ENCODE results near the gene CNTN5. TPM values are rescaled to one million over a fixed set of nuclear protein-coding genes. Genes with fewer than 3 reads are reported as not detected.

CNTN5 gene
- total RNA-seq, 4 donors from 2014 or later: 0.51 to 2.3 (median 0.58) TPM; not detected in 1

GRCh38 chr11:99881610-99882009 lies 860.9 kb downstream of the CNTN5 start:
- TF ChIP-seq CTCF (IDR thresholded peaks at IDR 0.05) (no peak), POLR2A (IDR thresholded peaks at IDR 0.05) (no peak)
- H3K27me3 ChIP-seq: no peaks in the 10 kb centered on the region
- intact Hi-C loops (cut with DNase I; ENCODE audit: low total_unique reads): no loop called here
- no peak overlapping the region for H3K27ac ChIP-seq
- no peak overlapping the region for H3K4me3 ChIP-seq
- H3K4me1 ChIP-seq: no peaks in the 10 kb centered on the region
- no peak for DNase-seq
- no peaks in the 10 kb centered on the region for H3K9me3 ChIP-seq
- no peaks in the 10 kb centered on the region for H3K36me3 ChIP-seq

GRCh38 chr11:99884750-99885149 lies 864.0 kb downstream of the CNTN5 start:
- intact Hi-C loops (cut with DNase I; ENCODE audit: low total_unique reads): no loop called here
- H3K27ac ChIP-seq: no peak overlapping the region
- no peak for TF ChIP-seq POLR2A (IDR thresholded peaks at IDR 0.05)
- no peak for TF ChIP-seq CTCF (IDR thresholded peaks at IDR 0.05)
- no peaks in the 10 kb centered on the region for H3K4me1 ChIP-seq
- H3K36me3 ChIP-seq: no peaks in the 10 kb centered on the region
- no peak for DNase-seq
- no peak overlapping the region for H3K4me3 ChIP-seq
- no peaks in the 10 kb centered on the region for H3K27me3 ChIP-seq
- no peaks in the 10 kb centered on the region for H3K9me3 ChIP-seq

GRCh38 chr11:99887481-99887880 lies 866.7 kb downstream of the CNTN5 start:
- Histone ChIP-seq H3K4me3 (no peak overlapping the region), H3K36me3 (no peaks in the 10 kb centered on the region), H3K27ac (no peak overlapping the region), H3K4me1 (no peaks in the 10 kb centered on the region), H3K27me3 (no peaks in the 10 kb centered on the region), H3K9me3 (no peaks in the 10 kb centered on the region)
- no peak for DNase-seq
- TF ChIP-seq POLR2A (IDR thresholded peaks at IDR 0.05): no peak
- TF ChIP-seq CTCF (IDR thresholded peaks at IDR 0.05): no peak
- intact Hi-C loops (cut with DNase I; ENCODE audit: low total_unique reads): no loop called here

GRCh38 chr11:99893811-99894210 lies 873.1 kb downstream of the CNTN5 start:
- H3K4me1 ChIP-seq: no peaks in the 10 kb centered on the region
- H3K36me3 ChIP-seq: no peaks in the 10 kb centered on the region
- no peak for TF ChIP-seq POLR2A (IDR thresholded peaks at IDR 0.05)
- no peak for TF ChIP-seq CTCF (IDR thresholded peaks at IDR 0.05)
- H3K27me3 ChIP-seq: no peaks in the 10 kb centered on the region
- intact Hi-C loops (cut with DNase I; ENCODE audit: low total_unique reads): no loop called here
- no peak overlapping the region for H3K4me3 ChIP-seq
- no peak for DNase-seq
- no peak overlapping the region for H3K27ac ChIP-seq
- H3K9me3 ChIP-seq: peaks cover 0 to 3% of the 10 kb centered on the region in 2 donors

GRCh38 chr11:99901175-99901574 lies 880.4 kb downstream of the CNTN5 start:
- Histone ChIP-seq H3K27me3 (no peaks in the 10 kb centered on the region), H3K4me1 (no peaks in the 10 kb centered on the region), H3K27ac (no peak overlapping the region), H3K36me3 (no peaks in the 10 kb centered on the region), H3K9me3 (peaks cover 0 to 3% of the 10 kb centered on the region in 2 donors), H3K4me3 (no peak overlapping the region)
- DNase-seq: no peak
- intact Hi-C loops (cut with DNase I; ENCODE audit: low total_unique reads): no loop called here
- TF ChIP-seq CTCF (IDR thresholded peaks at IDR 0.05) (no peak), POLR2A (IDR thresholded peaks at IDR 0.05) (no peak)

All from uterus (tissue), 4 donors.